HepG2 (cell line): ENCODE results near the gene WNT10A. TPM values are rescaled to one million over a fixed set of nuclear protein-coding genes. Genes with fewer than 3 reads are reported as not detected.

ENCODE experiments used
- ATAC-seq: fragments of 200-7000 bp; cut with Tn5 transposase; 3 replicates; pipeline ENCODE4 v1.9.1; 2020; ENCODE audit warnings: mild to moderate bottlenecking, moderate library complexity
- BruUV-seq: library from RNA; stranded (reverse); fragments of 400-500 nt; replicated peaks from 2 replicates; lab custom pipeline; 2021; lab: Mats Ljungman, UMichigan
- CTCF ChIA-PET: fragments of 300-600 bp; formaldehyde crosslinking; extraction: SDS; loops from one replicate; lab custom pipeline; 2021; ENCODE audit warnings: low total read pairs, inconsistent platforms, low intra/inter-chr PET ratio; lab: Yijun Ruan, JAX
- POLR2A ChIA-PET: fragments of 350-600 bp; sonication (Branson Sonifier 250); formaldehyde crosslinking; loops from one replicate; lab custom pipeline; 2020; ENCODE audit warnings: antibody characterized with exemption, inconsistent platforms; lab: Yijun Ruan, JAX
- DNase-seq: peaks from one replicate; pipeline ENCODE4 v3.0.0-alpha.2; 2015; ENCODE audit warnings: low spot score
- FAIRE-seq: peaks from 3 replicates; lab custom pipeline; 2011; peaks lifted over from hg19 to GRCh38; lab: Jason Lieb, UNC
- H2AFZ ChIP-seq: one replicate; pipeline ENCODE4 v1.6.1; 2011; ENCODE audit warnings: low read length, inconsistent platforms
- H3K27ac ChIP-seq: fragments of 300-600 bp; 3 replicates; pipeline ENCODE4 v1.8.0; 2011; ENCODE audit warnings: mixed run types, mild to moderate bottlenecking, mixed read lengths, low read length, inconsistent platforms; ENCODE audit not compliant: insufficient read depth; ENCODE audit errors: extremely low read length
- H3K27me3 ChIP-seq, 2 experiments: fragments of 200-600 bp in 1 of 2; 2 replicates in 1 of 2; 3 replicates in 1 of 2; pipeline versions ENCODE4 v1.6.0 to v1.8.0; 2011; ENCODE audit warnings: low read length in 2 of 2, mild to moderate bottlenecking in 2 of 2, moderate library complexity in 2 of 2, inconsistent platforms in 1 of 2; ENCODE audit not compliant: insufficient read depth in 2 of 2, control insufficient read depth in 1 of 2
- H3K36me3 ChIP-seq, 2 experiments: fragments of 200-600 bp in 1 of 2; replicated peaks in 1 of 2; 2 replicates in 1 of 2; 3 replicates in 1 of 2; pipeline versions ENCODE4 v1.5.1 to v1.8.0; 2011; ENCODE audit warnings: low read length in 2 of 2, inconsistent platforms in 1 of 2; ENCODE audit not compliant: insufficient read depth in 2 of 2, control insufficient read depth in 1 of 2
- H3K4me1 ChIP-seq: 2 replicates; pipeline ENCODE4 v1.5.1; 2012; ENCODE audit warnings: low read length, inconsistent platforms; ENCODE audit not compliant: insufficient read depth
- H3K4me2 ChIP-seq: 2 replicates; pipeline ENCODE4 v1.6.0; 2011; ENCODE audit warnings: low read depth, low read length, inconsistent platforms
- H3K4me3 ChIP-seq, 3 experiments: fragments of 200-600 bp in 1 of 3; sonication (generic), shearing (Covaris generic) in 1 of 3; replicated peaks in 1 of 3; 2 replicates each; pipeline ENCODE4 v1.5.1; 2011 to 2016; ENCODE audit warnings: low read length in 3 of 3, inconsistent platforms in 2 of 3, low read depth in 2 of 3, mild to moderate bottlenecking in 2 of 3, control low read depth in 1 of 3, mixed read lengths in 1 of 3; ENCODE audit not compliant: insufficient read depth in 1 of 3
- H3K79me2 ChIP-seq: one replicate; pipeline ENCODE4 v1.6.1; 2011; ENCODE audit warnings: low read length, inconsistent platforms; ENCODE audit not compliant: insufficient read depth
- H3K9ac ChIP-seq: 2 replicates; pipeline ENCODE4 v1.6.0; 2011; ENCODE audit warnings: mild to moderate bottlenecking, low read depth, low read length, inconsistent platforms; ENCODE audit not compliant: insufficient read depth
- H3K9me3 ChIP-seq: 2 replicates; pipeline ENCODE4 v1.5.1; 2012; ENCODE audit warnings: mild to moderate bottlenecking, low read length
- H4K20me1 ChIP-seq: 2 replicates; pipeline ENCODE4 v1.6.0; 2011; ENCODE audit warnings: inconsistent platforms, mild to moderate bottlenecking, low read length, moderate library complexity; ENCODE audit not compliant: insufficient read depth
- ARID2 ChIP-seq: sonication (generic); formaldehyde crosslinking; IDR thresholded peaks from 2 replicates; pipeline ENCODE4 v1.8.1; 2022; ENCODE audit warnings: mild to moderate bottlenecking, missing genetic modification reagents, borderline replicate concordance
- CC2D1A ChIP-seq: sonication (generic); formaldehyde crosslinking; IDR thresholded peaks from 2 replicates; pipeline ENCODE4 v1.8.1; 2023; ENCODE audit warnings: mild to moderate bottlenecking, missing genetic modification reagents
- E2F5 ChIP-seq: sonication (generic); formaldehyde crosslinking; conservative IDR thresholded peaks from 2 replicates; pipeline ENCODE4 v1.4.0; 2020; ENCODE audit warnings: missing genetic modification reagents
- GATA4 ChIP-seq: sonication (generic); IDR thresholded peaks from 2 replicates; pipeline ENCODE4 v1.6.1; 2016; ENCODE audit warnings: antibody characterized with exemption, low read depth, borderline replicate concordance
- HDAC1 ChIP-seq: sonication (generic); formaldehyde crosslinking; IDR thresholded peaks from 2 replicates; pipeline ENCODE4 v1.5.1; 2020; ENCODE audit warnings: mild to moderate bottlenecking, missing genetic modification reagents
- HIVEP1 ChIP-seq: sonication (generic); formaldehyde crosslinking; IDR thresholded peaks from 2 replicates; pipeline ENCODE4 v1.4.0; 2020; ENCODE audit warnings: mild to moderate bottlenecking, missing genetic modification reagents
- HNRNPLL ChIP-seq: fragments of 200-400 bp; formaldehyde crosslinking; IDR thresholded peaks from 2 replicates; pipeline ENCODE4 v1.6.1; 2017; ENCODE audit warnings: mild to moderate bottlenecking, low read depth, low read length; ENCODE audit not compliant: poor library complexity, severe bottlenecking
- JUN ChIP-seq: sonication (generic); formaldehyde crosslinking; IDR thresholded peaks from 2 replicates; pipeline ENCODE4 v1.4.0; 2020; ENCODE audit warnings: mild to moderate bottlenecking, missing genetic modification reagents
- MAFF ChIP-seq: IDR thresholded peaks from 2 replicates; pipeline ENCODE4 v1.6.1; 2011; ENCODE audit warnings: low read depth, low read length, improper control_type of control experiment
- MNT ChIP-seq: fragments of 450-650 bp; IDR thresholded peaks from 2 replicates; pipeline ENCODE4 v1.6.1; 2016
- PREB ChIP-seq: sonication (generic); formaldehyde crosslinking; IDR thresholded peaks from 2 replicates; pipeline ENCODE4 v1.4.0; 2020; ENCODE audit warnings: missing genetic modification reagents
- SIN3A ChIP-seq: IDR thresholded peaks from 2 replicates; pipeline ENCODE4 v1.6.1; 2011; ENCODE audit warnings: low read depth, mild to moderate bottlenecking, control low read depth, low read length, borderline replicate concordance
- SNAI1 ChIP-seq: sonication (generic); formaldehyde crosslinking; IDR thresholded peaks from 2 replicates; pipeline ENCODE4 v1.5.0; 2020; ENCODE audit warnings: mild to moderate bottlenecking, missing genetic modification reagents, borderline replicate concordance
- U2AF1 ChIP-seq: fragments of 200-400 bp; formaldehyde crosslinking; optimal IDR thresholded peaks from 2 replicates; pipeline ENCODE3; 2017; ENCODE audit warnings: mild to moderate bottlenecking, low read depth, low read length
- USF2 ChIP-seq, 2 experiments: sonication (generic) in 1 of 2; formaldehyde crosslinking in 1 of 2; IDR thresholded peaks; 2 replicates each; pipeline versions ENCODE4 v1.5.1 to v1.6.1; 2011 to 2020; ENCODE audit warnings: borderline replicate concordance in 1 of 2, low read depth in 1 of 2, low read length in 1 of 2, mild to moderate bottlenecking in 1 of 2, missing genetic modification reagents in 1 of 2, moderate library complexity in 1 of 2
- ZNF160 ChIP-seq: sonication (generic); formaldehyde crosslinking; IDR thresholded peaks from 2 replicates; pipeline ENCODE4 v1.8.0; 2022; ENCODE audit warnings: mild to moderate bottlenecking, inconsistent platforms, missing genetic modification reagents
- WGBS: methylation state at CpG from one replicate; pipeline ENCODE4 v1.1.6; 2017; ENCODE audit warnings: low lambda C conversion rate; 5-methylcytosine and 5-hydroxymethylcytosine counted together
- in situ Hi-C: cut with HindIII; loops from 2 replicates; pipeline ENCODE4 v1.10.0; 2017; ENCODE audit warnings: low pct_unique_long_range_greater_than_20kb; ENCODE audit not compliant: extremely low pct_ligation_motif_present
- intact Hi-C: fragments of 100-400 bp; cut with micrococcal nuclease; formaldehyde crosslinking; loops from one replicate; pipeline ENCODE4 v1.10.0; 2022; ENCODE audit not compliant: unreplicated experiment
- polyA plus RNA-seq, 8 experiments: library from polyadenylated mRNA; depleted of rRNA in 3 of 8; stranded (reverse) in 7 of 8; unstranded in 1 of 8; fragments of >200 nt; fragmentation: Illumina TruSeq in 4 of 8; extraction: Trizol in 4 of 8; gene quantifications; 2 replicates each; pipeline versions ENCODE4 v1.2.1 to v1.2.3, GENCODE V29; 2011 to 2016; ENCODE audit warnings: low read depth in 4 of 8, missing spikeins in 1 of 8, mixed read lengths in 1 of 8; ENCODE audit not compliant: insufficient read depth in 1 of 8
- total RNA-seq, 5 experiments: library from RNA; depleted of rRNA; stranded (reverse); fragments of >200 nt; fragmentation: Illumina TruSeq; extraction: Trizol; gene quantifications; 2 replicates each; pipeline ENCODE4 v1.2.3, GENCODE V29; 2016; ENCODE audit warnings: low read depth in 1 of 5

WNT10A gene
- total and polyA plus RNA-seq, 2 of the 13 experiments (the other 11 are each of a cell fraction or from before 2014, with no cell fraction given), result 0.03 TPM; not detected in 1

- in situ Hi-C loops, result no loop called here
- no peak overlapping the region for H3K27ac ChIP-seq
- no peaks in the 10 kb centered on the region for H3K79me2 ChIP-seq
- no peak for DNase-seq
- no peaks in the 10 kb centered on the region for H3K9me3 ChIP-seq
- H3K4me1 ChIP-seq, result 0 out of 2 replicates have a peak, but pooled peaks cover 9% of the 10 kb centered on the region
- TF ChIP-seq HNRNPLL (no peak), MAFF (no peak), E2F5 (CRISPR knock-in tag) (no peak), CC2D1A (CRISPR knock-in tag) (no peak), ZNF160 (CRISPR knock-in tag) (no peak), HDAC1 (CRISPR knock-in tag) (no peak), ARID2 (CRISPR knock-in tag) (no peak), USF2 (IDR thresholded peaks at IDR 0.05; ENCODE audit: low read depth, low read length) (no peak), USF2 (CRISPR knock-in tag; IDR thresholded peaks at IDR 0.05; ENCODE audit: borderline replicate concordance) (no peak), GATA4 (no peak), HIVEP1 (CRISPR knock-in tag) (no peak), SIN3A (no peak), JUN (no peak), SNAI1 (CRISPR knock-in tag) (no peak), PREB (no peak), MNT (no peak), U2AF1 (no peak)
- TF ChIP-seq, all 625 proteins: peak for 0
- H3K4me2 ChIP-seq, result no peak overlapping the region
- H3K36me3 ChIP-seq, result no peaks in the 10 kb centered on the region
- peaks cover 8% of the 10 kb centered on the region; the same call in 1 of the 2 replicates for H4K20me1 ChIP-seq
- ATAC-seq (no peak), FAIRE-seq (no peak)
- intact Hi-C loops, result no loop called here
- WGBS, result 0% methylated on average over 2 of the region's 5 CpGs
- ChIA-PET CTCF (no interaction called here), POLR2A (no interaction called here)
- no peak overlapping the region for H3K4me3 ChIP-seq
- no peak overlapping the region for H2AFZ ChIP-seq
- H3K9ac ChIP-seq, result no peak overlapping the region
- no TSS peak for BruUV-seq
- H3K27me3 ChIP-seq, result peaks cover 26 to 93% of the 10 kb centered on the region in 2 experiments; a peak in 4 of 5 replicates
Measured at GRCh38 chr2:218877891-218878290, 2.8 kb upstream of the WNT10A start.
